ENCODE data around the gene HOXD4.

The HOXD4 gene

DNA sequence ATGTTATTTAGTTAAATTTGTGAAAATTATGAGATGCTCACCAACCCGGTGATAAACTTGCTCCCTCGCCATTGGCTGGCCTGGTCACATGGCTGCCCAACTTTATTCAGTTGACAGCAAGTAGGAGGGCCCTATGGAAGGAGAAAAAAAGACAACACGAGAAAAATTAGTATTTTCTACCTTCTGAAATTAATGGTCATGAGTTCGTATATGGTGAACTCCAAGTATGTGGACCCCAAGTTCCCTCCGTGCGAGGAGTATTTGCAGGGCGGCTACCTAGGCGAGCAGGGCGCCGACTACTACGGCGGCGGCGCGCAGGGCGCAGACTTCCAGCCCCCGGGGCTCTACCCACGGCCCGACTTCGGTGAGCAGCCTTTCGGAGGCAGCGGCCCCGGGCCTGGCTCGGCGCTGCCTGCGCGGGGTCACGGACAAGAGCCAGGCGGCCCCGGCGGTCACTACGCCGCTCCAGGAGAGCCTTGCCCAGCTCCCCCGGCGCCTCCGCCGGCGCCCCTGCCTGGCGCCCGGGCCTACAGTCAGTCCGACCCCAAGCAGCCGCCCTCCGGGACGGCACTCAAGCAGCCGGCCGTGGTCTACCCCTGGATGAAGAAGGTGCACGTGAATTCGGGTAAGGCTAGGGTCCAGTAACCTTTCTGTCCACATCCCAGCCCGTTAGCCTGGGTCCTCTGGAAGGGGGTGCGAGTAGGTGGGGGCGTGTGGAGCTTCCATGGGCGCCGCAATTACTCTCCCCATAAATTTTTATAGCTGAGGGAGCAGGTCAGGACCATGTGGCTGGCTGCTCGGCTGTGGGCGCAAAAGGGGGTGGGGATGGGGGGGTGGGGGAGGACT, at the start of gene HOXD4:
TSS of gene HOXD4 (plus strand) at position 109 of the 846 bp plus-strand sequence. CDS start at position 193, 84 bp downstream.
- DNase-seq: no peak

DNA sequence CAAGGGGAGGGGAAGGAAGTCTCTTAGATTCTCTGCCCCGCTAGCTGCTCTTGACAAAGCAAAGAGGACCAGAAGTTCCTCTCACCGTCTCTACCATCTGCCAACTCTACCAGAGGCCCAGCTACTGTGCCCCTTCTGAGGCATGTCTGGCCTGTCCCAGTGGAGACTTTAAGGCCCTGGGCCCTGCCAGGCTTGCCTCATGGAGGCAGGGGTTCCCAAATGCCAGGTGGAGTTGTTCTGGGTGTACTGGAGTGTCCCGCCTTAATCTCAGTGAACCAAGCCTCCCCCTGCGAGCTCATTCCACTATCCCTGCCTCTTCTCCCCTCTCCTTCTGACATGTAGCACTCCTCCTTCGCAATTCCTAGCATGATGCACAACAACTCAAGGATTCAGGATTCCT, 49.5 kb upstream of the HOXD4 start:
- no peak for DNase-seq

DNA sequence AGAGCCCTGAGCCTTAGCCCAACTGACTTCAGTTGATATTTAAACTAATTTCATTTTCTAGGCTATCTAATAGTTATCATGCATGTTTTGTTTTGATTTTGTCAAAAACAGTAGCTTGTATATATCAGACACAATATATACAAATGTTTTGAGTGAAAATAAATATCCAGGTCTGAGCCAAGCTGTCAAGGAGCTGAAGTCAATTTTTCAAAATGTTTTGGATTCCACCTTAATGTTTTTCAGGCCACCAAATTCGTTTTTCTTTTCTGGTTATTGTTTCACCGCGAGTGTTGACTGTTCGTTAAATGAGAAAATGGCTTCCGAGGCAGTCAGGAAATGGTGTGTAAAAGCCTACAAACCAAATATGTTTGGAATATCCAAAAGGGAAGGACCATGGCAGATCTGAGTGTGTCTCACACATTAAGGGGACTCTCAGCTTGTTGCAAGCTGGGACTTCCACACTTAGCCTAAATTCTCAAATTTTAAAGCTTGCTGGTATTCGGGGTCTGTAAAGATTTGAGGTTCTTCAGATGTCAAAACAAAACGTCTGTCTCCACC, 49.0 kb upstream of the HOXD4 start:
- DNase-seq: no peak

DNA sequence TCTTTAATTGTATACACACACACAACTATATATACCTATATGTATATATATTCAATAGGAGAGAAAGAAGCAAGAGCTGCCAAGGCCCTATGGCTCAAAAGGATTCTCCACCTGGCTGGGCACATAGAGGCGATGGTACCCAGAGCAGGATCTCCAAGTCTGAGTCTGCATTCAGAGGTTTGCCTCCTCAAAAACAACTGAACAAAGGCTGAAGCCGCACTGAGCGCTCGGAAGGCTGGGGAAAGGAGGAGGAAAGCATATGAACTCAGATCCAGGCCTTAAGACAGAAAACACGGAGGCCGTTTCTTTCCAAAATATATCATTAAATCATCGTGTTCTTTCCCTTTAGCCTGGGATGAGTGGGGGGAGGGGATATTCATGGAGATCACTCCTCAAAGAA, 48.2 kb upstream of the HOXD4 start:
- DNase-seq: no peak

DNA sequence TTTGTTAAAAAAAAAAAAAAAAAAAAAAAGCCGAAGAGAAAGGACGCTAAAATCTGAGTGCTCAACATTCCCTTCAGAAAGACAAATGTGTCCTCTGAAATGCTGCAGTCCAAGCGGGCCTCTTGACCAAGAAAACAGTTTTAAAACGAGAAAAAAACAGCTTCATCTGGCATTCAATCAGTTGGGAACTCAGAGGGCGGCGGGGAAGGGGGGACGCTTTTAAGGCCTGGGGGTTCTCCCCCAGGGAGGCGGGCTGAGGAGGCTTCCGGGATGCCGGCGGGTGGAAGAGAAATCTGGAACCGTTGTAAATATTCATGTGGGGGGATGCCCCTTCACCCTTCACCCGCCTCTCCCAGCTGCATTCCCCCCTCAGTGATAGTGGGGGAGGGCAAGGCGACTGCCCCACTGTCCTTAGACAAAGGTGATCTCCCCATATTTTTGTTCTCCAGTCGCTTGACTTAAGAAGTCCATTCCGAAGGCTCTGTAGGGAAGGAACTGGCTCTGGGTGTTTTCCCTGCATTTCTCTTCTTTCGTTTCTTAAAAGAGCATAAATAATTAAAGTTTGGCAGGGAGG, 47.5 kb upstream of the HOXD4 start:
- no peak for DNase-seq

DNA sequence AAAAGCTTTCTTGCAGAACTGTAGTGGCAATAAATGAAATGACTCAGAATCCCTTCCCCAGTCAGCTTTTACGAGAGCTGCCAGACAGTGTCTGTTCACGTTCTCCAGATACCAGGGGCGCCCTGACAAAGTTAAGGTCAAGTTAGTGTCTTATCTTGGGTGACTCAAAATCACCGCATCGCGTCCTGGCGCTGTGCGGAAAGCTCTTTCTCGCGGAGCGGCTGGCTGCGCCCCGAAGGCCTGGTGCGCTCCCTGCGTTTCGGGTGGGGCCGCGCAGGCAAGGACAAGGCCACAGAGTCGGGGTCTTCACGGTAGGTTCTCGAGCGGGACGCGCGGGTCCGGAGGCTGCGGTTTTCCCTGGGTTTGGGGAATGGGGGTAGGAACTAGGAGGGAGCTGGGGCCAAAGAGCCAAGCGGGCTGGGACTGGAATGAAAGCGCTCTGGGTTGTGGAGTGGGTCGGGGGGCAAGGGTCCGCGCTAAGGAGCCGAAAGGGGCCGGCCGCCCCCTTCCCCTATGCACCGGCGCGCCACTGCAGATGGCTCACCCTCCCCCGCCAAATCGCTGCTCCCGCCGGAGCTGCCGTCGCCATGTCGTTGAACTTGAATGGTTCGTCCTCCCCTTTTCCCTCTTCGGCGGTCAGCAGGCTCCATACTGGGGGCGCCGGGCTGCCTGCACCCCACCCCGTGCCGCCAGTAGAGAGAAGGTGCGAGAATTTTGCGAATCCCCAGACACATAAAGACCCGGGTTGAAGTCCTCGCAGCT, 46.9 kb upstream of the HOXD4 start:
- DNase-seq: no peak

DNA sequence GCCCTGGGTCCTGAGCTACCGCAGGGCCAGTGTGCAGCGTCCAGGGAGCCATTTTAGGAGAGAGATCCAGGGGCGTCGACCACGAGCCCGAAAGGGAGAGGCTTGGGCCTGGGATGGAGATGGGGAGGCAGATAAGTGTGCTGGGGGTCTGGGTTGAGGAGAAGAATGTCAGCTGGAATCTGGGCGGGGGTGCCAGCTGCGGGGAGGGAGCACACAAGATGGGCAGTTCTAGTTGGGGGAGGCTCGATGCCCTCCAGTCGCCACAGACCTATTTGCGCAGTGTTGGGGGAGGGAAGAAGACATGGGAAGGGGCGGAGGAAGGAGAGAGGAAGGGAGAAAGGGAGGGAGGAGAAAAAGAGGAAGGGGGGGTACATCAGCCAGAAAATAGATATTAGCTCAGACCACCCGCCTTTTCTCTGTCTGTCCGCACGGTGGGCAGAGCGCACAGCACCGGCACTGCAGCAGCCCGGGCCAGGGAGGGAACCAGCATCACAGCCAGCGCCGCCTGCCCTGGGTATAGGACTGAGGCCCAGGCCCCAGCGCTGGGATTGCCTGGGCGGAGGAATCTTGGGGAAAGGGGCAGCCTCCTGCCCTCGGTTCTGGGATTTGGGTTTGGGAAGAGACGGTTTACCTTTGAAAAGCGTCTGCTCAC, 46.1 kb upstream of the HOXD4 start:
- no peak for DNase-seq

DNA sequence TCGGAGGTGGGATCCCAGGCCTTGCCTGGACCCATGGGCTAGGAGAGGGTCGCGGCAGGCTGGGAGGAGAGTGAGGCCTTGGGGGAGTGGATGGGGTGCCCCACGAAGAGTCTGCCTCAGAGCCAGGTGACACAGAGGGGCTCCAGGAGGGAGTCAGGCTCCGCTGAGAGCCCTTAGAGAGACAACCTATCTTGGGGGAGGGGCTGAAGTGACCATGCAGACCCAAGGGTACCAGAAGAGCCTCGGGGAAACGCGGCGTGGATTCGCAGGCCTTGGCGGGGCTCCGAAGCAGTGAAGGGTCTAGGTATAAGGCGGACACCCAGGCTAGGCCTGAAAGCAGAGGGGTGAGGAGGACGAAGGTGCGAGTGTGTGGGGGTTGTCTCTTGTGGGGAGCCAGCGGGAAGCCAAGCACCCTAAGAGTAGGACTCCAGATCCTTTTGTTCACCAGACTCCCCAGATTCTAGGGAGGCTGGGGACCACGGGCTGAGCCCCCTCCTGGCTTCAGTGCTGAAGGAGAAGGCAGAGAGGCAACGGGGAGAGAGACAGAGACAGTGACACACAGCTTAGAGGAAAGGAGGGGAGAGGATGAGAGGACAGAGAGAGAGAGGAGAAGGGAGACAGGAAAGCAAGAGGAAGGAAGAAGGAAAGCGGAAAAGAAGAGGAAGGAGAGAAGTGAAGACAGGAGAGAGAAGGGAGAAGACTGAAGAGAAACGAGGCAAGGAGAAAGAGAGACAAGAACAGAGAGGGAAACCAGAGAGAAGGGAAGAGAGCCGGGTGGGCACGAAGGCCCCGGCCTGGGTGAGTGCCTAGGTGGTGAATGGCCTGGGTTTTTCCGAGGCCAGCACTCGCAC, 45.4 kb upstream of the HOXD4 start:
- DNase-seq: no peak

DNA sequence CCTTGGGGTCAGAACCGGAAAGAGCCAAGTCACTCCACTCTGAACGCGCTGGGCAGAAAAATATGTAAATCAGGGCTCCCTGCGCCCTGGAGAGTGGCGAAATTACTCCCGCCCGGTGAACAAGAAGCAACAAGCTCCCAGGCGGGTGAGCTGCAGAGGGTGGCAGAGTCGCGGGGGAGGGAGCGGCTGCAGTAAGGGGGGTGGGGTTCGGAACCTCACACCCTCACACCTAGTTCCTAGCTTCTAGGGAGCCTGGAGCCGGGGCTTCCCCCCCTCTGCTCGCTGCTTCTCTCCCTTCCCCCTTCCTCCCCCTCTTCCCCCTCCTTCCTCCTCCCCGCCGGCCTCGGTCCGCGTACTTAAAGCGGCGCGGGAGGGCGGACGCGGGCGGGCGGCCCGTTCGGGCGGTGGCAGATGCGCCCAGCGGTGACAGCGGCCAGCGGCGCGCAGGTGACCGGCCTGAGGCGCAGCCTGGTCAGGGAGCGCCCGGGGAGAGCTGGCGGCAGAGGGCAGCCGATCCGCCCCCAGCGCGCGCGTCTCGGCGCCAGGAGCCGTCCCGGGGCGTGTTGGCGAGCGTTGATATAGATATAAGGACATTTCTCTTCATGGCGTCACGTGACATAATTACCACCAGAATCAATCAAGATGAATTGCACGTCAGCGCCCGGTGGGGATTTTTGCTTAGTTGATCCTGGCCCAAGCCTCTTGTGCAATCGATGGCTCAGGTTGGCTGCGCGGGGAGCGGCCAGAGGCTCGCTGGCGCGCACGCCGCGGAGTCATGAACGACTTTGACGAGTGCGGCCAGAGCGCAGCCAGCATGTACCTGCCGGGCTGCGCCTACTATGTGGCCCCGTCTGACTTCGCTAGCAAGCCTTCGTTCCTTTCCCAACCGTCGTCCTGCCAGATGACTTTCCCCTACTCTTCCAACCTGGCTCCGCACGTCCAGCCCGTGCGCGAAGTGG, 44.5 kb upstream of the HOXD4 start, which contains the start of gene HOXD11:
TSS of gene HOXD11 (plus strand) at position 700 of the 959 bp plus-strand sequence. CDS start at position 776, 76 bp downstream.
- no peak for DNase-seq

DNA sequence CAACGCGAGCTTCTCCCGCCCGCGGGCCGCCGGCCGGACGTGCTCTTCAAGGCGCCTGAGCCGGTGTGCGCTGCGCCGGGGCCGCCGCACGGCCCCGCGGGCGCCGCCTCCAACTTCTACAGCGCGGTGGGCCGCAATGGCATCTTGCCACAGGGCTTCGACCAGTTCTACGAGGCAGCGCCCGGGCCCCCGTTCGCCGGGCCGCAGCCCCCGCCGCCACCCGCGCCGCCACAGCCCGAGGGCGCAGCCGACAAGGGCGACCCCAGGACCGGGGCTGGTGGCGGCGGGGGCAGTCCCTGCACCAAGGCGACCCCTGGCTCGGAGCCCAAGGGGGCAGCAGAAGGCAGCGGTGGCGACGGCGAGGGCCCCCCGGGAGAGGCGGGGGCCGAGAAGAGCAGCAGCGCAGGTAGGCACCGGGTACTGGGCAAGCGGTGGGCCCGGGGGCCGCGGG, 43.6 kb upstream of the HOXD4 start:
- no peak for DNase-seq

DNA sequence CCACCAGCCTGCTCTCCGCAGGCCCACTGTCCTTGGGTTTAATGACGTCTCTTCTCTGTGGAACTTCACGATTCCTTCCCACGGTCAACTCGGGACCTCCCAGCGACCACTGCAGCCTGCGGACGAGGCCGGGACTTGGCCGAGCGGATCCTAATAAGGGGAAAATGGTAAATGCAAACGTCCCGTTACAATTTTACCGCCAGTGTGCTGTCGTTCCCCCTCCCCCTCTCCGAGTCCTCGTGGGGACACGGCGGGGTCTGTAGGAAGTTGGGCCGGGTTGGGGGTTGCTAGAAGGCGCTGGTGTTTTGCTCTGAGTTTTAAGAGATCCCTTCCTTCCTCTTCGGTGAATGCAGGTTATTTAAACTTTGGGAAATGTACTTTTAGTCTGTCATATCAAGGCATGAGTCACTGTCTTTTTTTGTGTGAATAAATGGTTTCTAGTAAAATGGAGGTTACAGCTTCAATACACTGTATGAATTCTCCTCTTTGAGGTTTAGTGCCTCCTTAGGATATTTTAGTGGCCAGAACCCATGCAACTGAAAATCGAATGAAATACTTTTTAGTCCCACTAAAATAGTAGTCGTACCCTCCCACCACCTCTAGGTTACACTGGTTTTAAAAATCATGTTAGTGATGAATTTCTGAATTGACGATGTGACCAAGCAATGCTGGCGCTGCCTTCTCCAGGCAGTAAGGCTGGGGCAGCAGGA, 42.0 kb upstream of the HOXD4 start:
- no peak for DNase-seq

DNA sequence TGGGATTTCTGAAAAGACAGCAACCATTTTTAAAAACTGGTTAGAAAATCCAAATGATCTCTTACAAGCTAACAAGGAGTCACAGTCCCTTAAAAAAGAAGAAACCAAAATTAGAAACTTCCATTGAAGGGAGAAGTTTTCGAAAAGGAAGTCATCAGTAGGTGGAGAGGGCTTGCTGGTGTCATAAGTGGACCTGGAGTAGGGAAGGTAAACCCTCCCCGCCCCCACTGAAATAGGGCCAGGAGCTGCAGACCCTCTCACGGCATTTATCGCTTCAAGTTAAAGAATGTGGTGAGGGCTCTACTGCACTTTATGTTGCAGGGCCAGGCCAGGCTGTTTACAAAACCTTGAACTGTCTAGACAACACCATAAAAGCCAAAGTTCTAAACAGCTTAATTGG, 41.4 kb upstream of the HOXD4 start:
- DNase-seq: no peak

DNA sequence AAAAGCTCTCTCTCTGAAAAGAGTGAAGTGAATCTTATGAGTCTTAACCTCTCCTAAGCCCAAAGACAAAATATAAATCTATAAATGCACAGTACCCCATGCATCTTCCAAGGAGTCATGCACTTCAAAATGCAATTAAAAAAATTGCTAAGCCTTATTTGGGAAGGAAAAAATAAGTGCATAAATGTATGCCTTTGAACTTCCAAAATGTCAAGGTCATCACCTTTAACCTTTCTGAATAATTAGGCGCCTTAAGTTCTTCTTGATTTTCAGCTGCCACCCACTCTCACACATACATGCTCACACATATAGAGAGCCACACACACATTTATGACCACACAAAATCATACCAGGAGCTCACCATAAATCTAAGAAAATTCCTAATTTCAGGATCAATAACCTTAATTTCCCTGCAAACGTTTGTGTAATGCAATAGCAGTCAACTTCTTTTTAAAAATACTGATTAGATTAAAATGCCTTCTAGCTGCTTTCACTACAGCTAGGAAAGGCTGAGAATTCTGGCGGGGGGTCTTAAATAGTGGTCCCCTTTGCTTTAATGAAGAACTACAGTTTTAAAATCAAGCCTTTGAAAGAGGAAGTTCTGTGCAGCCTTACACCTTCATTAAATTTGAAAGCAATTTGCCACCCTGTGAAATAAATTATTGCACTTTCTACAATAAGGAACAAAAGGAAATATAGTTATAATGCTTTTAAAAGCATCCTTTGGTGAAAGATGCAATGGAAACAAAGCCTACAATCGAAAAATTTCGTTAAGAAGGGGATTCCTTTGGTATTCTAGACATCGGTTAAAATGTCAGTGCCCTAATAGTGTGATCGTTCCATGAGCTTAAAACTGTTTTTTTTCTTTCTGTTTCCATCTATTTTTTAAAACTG, 40.7 kb upstream of the HOXD4 start:
- no peak for DNase-seq

DNA sequence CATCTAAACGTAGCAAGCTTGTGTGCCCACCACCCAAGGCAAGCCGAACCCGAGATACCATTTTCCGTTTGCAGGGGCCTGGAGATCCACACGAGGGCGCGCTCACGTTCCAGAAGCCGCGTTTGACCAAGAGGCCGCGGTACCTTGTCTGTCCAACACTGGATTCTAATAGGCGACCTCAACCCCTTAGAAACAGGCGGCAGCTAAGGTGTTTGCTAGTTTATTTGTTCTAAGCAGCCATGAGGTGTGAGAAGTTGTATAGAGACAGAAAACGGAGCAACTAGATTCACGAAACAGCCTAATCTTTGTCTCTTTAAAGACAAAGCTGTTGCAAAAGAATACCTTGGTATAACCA, 40.1 kb upstream of the HOXD4 start:
- no peak for DNase-seq

DNA sequence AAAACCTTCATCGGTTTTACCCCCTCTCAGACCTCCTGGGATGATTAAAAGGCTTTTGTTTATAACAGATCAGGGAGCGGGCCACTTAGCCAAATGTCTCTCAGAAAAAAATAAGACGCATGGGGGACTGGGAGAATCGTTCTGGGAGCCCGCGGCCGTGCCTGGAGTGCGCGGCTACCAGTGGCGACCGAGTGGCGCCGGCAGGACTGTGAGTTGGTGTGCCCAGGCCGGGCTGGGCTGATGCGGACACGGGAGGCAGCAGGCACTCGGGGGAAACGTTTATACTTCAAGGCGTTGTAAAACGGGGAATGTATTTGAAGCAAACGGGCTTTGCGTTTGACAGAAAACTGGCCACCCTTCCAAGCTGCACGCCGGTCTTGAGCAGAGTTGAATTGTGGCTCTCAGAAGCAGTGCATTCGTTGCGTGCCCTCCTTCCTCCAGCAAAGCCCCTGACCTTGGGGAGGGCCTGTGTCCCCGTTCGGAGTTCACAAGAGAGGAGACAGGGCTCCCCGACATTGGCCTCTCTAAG, 39.4 kb upstream of the HOXD4 start:
- DNase-seq: no peak

DNA sequence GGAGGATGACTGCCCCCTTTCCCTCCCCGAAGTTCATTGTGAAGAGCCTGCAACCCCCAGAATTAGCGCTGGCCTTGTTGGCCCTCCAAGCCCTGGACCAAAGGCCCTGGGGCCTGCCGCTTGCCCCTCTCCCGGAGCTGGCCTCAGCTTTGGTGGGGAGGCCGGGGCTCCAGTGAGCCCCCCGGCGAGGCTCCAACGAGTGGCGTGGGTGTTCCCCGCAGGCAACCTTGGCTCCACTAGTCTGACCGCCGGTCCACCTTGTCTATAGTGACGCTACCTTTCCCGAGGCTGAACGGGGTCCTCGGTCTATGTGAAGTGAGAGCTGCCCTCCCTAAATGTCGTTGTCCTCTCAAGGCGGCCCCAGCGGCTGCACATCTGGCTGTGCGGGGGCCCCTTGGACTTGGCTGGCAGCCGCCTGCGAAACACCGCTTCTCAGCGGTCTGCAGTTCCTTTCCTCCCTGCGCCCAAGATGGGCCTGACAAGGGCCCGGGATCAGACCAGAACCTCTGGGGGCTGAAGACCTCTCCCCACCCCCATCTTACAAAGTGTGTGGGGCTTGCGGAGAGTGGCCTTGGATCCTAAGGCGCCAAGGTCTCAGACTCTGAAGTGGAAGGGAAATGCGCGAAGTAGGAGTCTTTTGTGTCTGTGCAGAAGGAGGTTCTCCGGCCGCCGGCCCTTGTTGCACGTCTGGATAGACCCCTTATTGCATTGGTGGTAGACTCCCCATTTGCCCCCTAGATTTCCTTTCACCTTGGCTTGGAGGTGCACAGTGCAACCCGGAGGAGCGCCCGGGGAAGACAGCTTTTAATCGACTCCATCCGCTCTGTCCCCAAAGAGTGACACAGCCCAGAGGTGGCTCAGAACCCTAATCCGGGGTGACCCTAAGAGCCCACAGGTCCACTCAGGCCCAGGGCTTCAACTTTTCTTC, 38.7 kb upstream of the HOXD4 start:
- no peak for DNase-seq

DNA sequence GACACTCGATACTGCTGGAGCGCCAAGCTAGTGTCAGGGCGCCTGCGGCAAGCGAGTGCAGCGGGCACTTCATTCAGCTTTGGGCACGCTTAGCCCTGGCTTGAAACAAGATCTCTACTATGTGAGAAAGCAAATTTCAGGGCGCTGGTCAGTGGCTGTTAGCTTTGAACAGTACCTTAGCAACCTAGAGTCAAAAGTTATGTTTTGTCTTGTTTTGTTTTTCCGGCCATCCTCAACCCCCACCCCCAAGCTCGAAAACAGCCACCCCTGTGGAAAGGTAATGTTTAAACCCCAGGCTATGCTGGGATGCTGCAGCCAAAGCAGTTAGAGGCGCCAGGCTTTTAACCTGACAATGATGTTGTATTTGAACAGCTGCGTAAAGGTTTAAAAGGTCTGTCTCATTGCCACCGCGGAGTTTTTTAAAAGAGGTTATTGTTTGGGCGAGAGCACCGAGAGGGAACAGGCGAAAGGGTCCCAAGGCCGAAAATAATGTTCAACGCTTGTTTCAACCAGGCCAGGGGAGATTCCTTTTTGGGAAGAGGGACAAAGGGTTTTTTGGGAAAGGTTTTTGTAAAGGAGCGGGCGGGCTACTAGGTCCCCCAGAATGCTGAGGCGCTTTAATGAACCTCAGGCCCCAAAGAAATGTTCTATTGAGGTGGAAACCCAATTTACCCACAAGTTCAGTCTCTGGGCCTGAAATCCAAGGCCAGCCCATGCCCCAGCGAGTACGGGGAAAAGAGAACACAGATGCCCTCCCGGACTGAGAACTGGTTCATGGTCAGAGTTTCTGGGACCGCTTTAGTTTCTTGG, 37.0 kb upstream of the HOXD4 start:
- DNase-seq: no peak
